GM12878 (cell line): Measurements from ENCODE around the gene GID4. TPM values are rescaled to one million over a fixed set of nuclear protein-coding genes. Genes with fewer than 3 reads are reported as not detected.

Experiments
- ATAC-seq: fragments of 200-7000 bp; cut with Tn5 transposase; 3 replicates; pipeline ENCODE4 v1.9.1; 2020; ENCODE audit warnings: mild to moderate bottlenecking, moderate library complexity
- BruUV-seq: library from RNA; stranded (reverse); fragments of 400-500 nt; replicated peaks from 2 replicates; lab custom pipeline; 2021; lab: Mats Ljungman, UMichigan
- CTCF ChIA-PET: fragments of 300-600 bp; sonication (Branson Sonifier 250); formaldehyde crosslinking; extraction: SDS; loops from one replicate; lab custom pipeline; 2021; ENCODE audit warnings: inconsistent platforms; lab: Yijun Ruan, JAX
- POLR2A ChIA-PET: fragments of 350-600 bp; formaldehyde crosslinking; extraction: SDS; loops from one replicate; lab custom pipeline; 2021; ENCODE audit warnings: inconsistent platforms; lab: Charles Lee
- RAD21 ChIA-PET: fragments of 300-600 bp; sonication (Branson Sonifier 250); formaldehyde crosslinking; loops from one replicate; lab custom pipeline; 2023; ENCODE audit warnings: antibody characterized with exemption; ENCODE audit not compliant: unreplicated experiment; lab: Charles Lee
- SMC1A ChIA-PET: fragments of 300-600 bp; sonication (Branson Sonifier 250); formaldehyde crosslinking; loops from one replicate; lab custom pipeline; 2023; ENCODE audit not compliant: unreplicated experiment, uncharacterized antibody; lab: Charles Lee
- DNase-seq: peaks from one replicate; pipeline ENCODE4 v3.0.0-alpha.2; 2011; ENCODE audit warnings: low read depth, low spot score
- FAIRE-seq: peaks from 3 replicates; lab custom pipeline; 2011; peaks lifted over from hg19 to GRCh38; lab: Jason Lieb, UNC
- H2AFZ ChIP-seq: 2 replicates; pipeline ENCODE4 v1.6.0; 2011; ENCODE audit warnings: low read depth, low read length, control low read depth; ENCODE audit not compliant: control insufficient read depth
- H3K27ac ChIP-seq: 2 replicates; pipeline ENCODE4 v1.5.1; 2011; ENCODE audit warnings: control low read depth; ENCODE audit not compliant: control insufficient read depth, insufficient read depth
- H3K27me3 ChIP-seq, 2 experiments: replicated peaks in 1 of 2; 2 replicates each; pipeline versions ENCODE4 v1.6.0 to v1.6.1; 2011; ENCODE audit warnings: low read length in 1 of 2; ENCODE audit not compliant: control insufficient read depth in 2 of 2, insufficient read depth in 2 of 2
- H3K36me3 ChIP-seq, 2 experiments: 2 replicates each; pipeline ENCODE4 v1.5.1; 2011; ENCODE audit warnings: low read length in 1 of 2; ENCODE audit not compliant: control insufficient read depth in 2 of 2, insufficient read depth in 2 of 2
- H3K4me1 ChIP-seq: 2 replicates; pipeline ENCODE4 v1.6.1; 2011; ENCODE audit warnings: mild to moderate bottlenecking, low read length, moderate library complexity, mixed read lengths; ENCODE audit not compliant: control insufficient read depth, insufficient read depth
- H3K4me2 ChIP-seq: 2 replicates; pipeline ENCODE4 v1.6.0; 2011; ENCODE audit warnings: control low read depth; ENCODE audit not compliant: control insufficient read depth, insufficient read depth
- H3K4me3 ChIP-seq: fragments of 200-600 bp; sonication (generic); 2 replicates; pipeline ENCODE4 v1.5.1; 2016
- H3K79me2 ChIP-seq: 2 replicates; pipeline ENCODE4 v1.6.0; 2011; ENCODE audit warnings: low read length; ENCODE audit not compliant: control insufficient read depth, insufficient read depth
- H3K9ac ChIP-seq: 2 replicates; pipeline ENCODE4 v1.8.0; 2011; ENCODE audit warnings: low read length, control low read depth, mixed read lengths; ENCODE audit not compliant: control insufficient read depth, insufficient read depth
- H3K9me3 ChIP-seq: replicated peaks from 3 replicates; pipeline ENCODE4 v1.5.1; 2011; ENCODE audit warnings: mild to moderate bottlenecking, low read length; ENCODE audit not compliant: control insufficient read depth, insufficient read depth
- H4K20me1 ChIP-seq: 2 replicates; pipeline ENCODE4 v1.6.0; 2011; ENCODE audit not compliant: control insufficient read depth, insufficient read depth
- CEBPB ChIP-seq, 2 experiments: fragments of 150-350 bp in 1 of 2; IDR thresholded peaks; 2 replicates each; pipeline ENCODE4 v1.6.1; 2012 to 2014; ENCODE audit warnings: low read depth in 2 of 2, low read length in 2 of 2, borderline replicate concordance in 1 of 2, inconsistent platforms in 1 of 2
- FOS ChIP-seq: IDR thresholded peaks from 3 replicates; pipeline ENCODE4 v1.6.1; 2011; ENCODE audit warnings: borderline replicate concordance; ENCODE audit not compliant: insufficient read length; ENCODE audit errors: extremely low read depth
- JUNB ChIP-seq: IDR thresholded peaks from 2 replicates; pipeline ENCODE4 v1.6.1; 2016; ENCODE audit warnings: antibody characterized with exemption, mild to moderate bottlenecking
- JUND ChIP-seq: IDR thresholded peaks from 2 replicates; pipeline ENCODE4 v1.6.1; 2012; ENCODE audit warnings: low read depth, mild to moderate bottlenecking, low read length, improper control_type of control experiment, moderate library complexity
- LARP7 ChIP-seq: fragments of 450-650 bp; IDR thresholded peaks from 2 replicates; pipeline ENCODE4 v1.6.1; 2017; ENCODE audit warnings: mild to moderate bottlenecking
- MAX ChIP-seq: IDR thresholded peaks from 2 replicates; pipeline ENCODE4 v1.6.1; 2012; ENCODE audit warnings: low read depth, low read length, improper control_type of control experiment
- MEF2A ChIP-seq: IDR thresholded peaks from 2 replicates; pipeline ENCODE4 v1.6.1; 2011; ENCODE audit warnings: low read depth, mild to moderate bottlenecking, low read length, moderate library complexity; ENCODE audit not compliant: insufficient read depth
- NFXL1 ChIP-seq: fragments of 450-650 bp; IDR thresholded peaks from 2 replicates; pipeline ENCODE4 v1.6.1; 2017; ENCODE audit warnings: antibody characterized with exemption, mild to moderate bottlenecking, borderline replicate concordance
- POLR2AphosphoS2 ChIP-seq: IDR thresholded peaks from 2 replicates; pipeline ENCODE4 v1.6.1; 2011; ENCODE audit warnings: low read depth, mild to moderate bottlenecking, low read length, improper control_type of control experiment, moderate library complexity
- STAT3 ChIP-seq: IDR thresholded peaks from 2 replicates; pipeline ENCODE4 v1.6.1; 2011; ENCODE audit warnings: low read depth, low read length, improper control_type of control experiment
- TCF12 ChIP-seq: IDR thresholded peaks from 2 replicates; pipeline ENCODE4 v1.6.1; 2011; ENCODE audit warnings: low read depth, mild to moderate bottlenecking, low read length
- TCF7 ChIP-seq: IDR thresholded peaks from 2 replicates; pipeline ENCODE4 v1.6.1; 2014; ENCODE audit warnings: antibody characterized with exemption, borderline replicate concordance
- YBX1 ChIP-seq: fragments of 450-650 bp; IDR thresholded peaks from 2 replicates; pipeline ENCODE4 v1.6.1; 2016; ENCODE audit warnings: antibody characterized with exemption
- WGBS: methylation state at CpG from one replicate; pipeline ENCODE4 v1.1.6; 2016; ENCODE audit warnings: low lambda C conversion rate; ENCODE audit not compliant: insufficient replicate concordance, insufficient coverage; ENCODE audit errors: missing lambda C conversion rate; 5-methylcytosine and 5-hydroxymethylcytosine counted together
- in situ Hi-C: fragments of 300-500 bp; cut with MboI; formaldehyde crosslinking; loops from 9 replicates; pipeline ENCODE4 v1.14.3; 2018; ENCODE audit warnings: mixed read lengths
- intact Hi-C: fragments of 100-400 bp; cut with micrococcal nuclease; formaldehyde crosslinking; loops from one replicate; pipeline ENCODE4 v1.14.2; 2022; ENCODE audit not compliant: unreplicated experiment
- polyA plus RNA-seq, 11 experiments: library from polyadenylated mRNA; depleted of rRNA in 4 of 11; unstranded in 6 of 11; stranded (reverse) in 5 of 11; fragments of >200 nt; fragmentation: Nextera tagmentation in 4 of 11; fragmentation: Illumina TruSeq in 1 of 11; extraction: Ambion mirVana in 4 of 11; extraction: Trizol in 1 of 11; gene quantifications; 1 replicate in 1 of 11; 2 replicates in 10 of 11; pipeline versions ENCODE4 v1.2.1 to v1.2.3, GENCODE V29; 2011 to 2016; ENCODE audit warnings: inconsistent platforms in 2 of 11, missing spikeins in 2 of 11, low read depth in 1 of 11
- total RNA-seq, 4 experiments: library from RNA; depleted of rRNA in 3 of 4; stranded (reverse); fragments of >200 nt in 3 of 4; fragmentation: Illumina TruSeq in 1 of 4; extraction: Trizol in 1 of 4; gene quantifications; 2 replicates each; pipeline versions ENCODE4 v1.2.1 to v1.2.3, GENCODE V29; 2013 to 2021

Gene GID4
- total and polyA plus RNA-seq, 10 of the 15 experiments (the other 5 are each of a cell fraction or from before 2014, with no cell fraction given), result 0.93 to 7.3 (median 3.6) TPM

- no peak for FAIRE-seq
- no peak for ATAC-seq
- Histone ChIP-seq H3K79me2 (no peaks in the 10 kb centered on the region), H3K27me3 (no peaks in the 10 kb centered on the region), H3K9ac (no peak overlapping the region)
- BruUV-seq, result no TSS peak
- ChIA-PET RAD21 (no interaction called here), POLR2A (no interaction called here)
- intact Hi-C loops, result no loop called here
- no peak for DNase-seq
- TF ChIP-seq MAX (no peak), TCF7 (no peak), NFXL1 (no peak), TCF12 (no peak), LARP7 (no peak), MEF2A (no peak), STAT3 (no peak), POLR2AphosphoS2 (no peak), YBX1 (no peak), CEBPB (IDR thresholded peaks at IDR 0.05; ENCODE audit: borderline replicate concordance in 1 of 2, low read depth in 2 of 2, low read length in 2 of 2) (no peak), JUND (no peak), FOS (no peak), JUNB (no peak)
- TF ChIP-seq, all 136 proteins: peak for 0
- Histone ChIP-seq H4K20me1 (no peaks in the 10 kb centered on the region), H2AFZ (no peak overlapping the region), H3K27ac (no peak overlapping the region), H3K4me2 (no peak overlapping the region), H3K4me1 (no peaks in the 10 kb centered on the region), H3K36me3 (peaks cover 7 to 15% of the 10 kb centered on the region in 2 experiments; a peak in 3 of 4 replicates), H3K4me3 (no peak overlapping the region), H3K9me3 (no peaks in the 10 kb centered on the region)
- in situ Hi-C loops, result no loop called here
- SMC1A ChIA-PET, result interaction anchor here (0.6 to 1.5 kb wide), 2 partner anchors 33 to 251 kb away, joined by 3 read pairs; no protein-coding TSS in a partner anchor
- CTCF ChIA-PET, result no interaction called here
- 93% methylated on average over 15 of the region's 15 CpGs for WGBS
Observed at GRCh38 chr17:18018411-18018921, 20.7 kb upstream of the GID4 start.
